Tibial nerve (tissue), 4 donors: ENCODE measurements around the gene ADAM19.

Experiments used
- EP300 ChIP-seq, 2 donors: sonication (generic); formaldehyde crosslinking; IDR thresholded peaks; one replicate each; pipeline ENCODE4 v1.6.1; 2017; ENCODE audit warnings: antibody characterized with exemption in 2 of 2, mild to moderate bottlenecking in 1 of 2
- POLR2A ChIP-seq, 2 donors: fragments of 450-650 bp; IDR thresholded peaks; one replicate each; pipeline ENCODE4 v1.6.1; 2017; ENCODE audit warnings: antibody characterized with exemption in 2 of 2, mild to moderate bottlenecking in 2 of 2, moderate library complexity in 2 of 2
- TF ChIP-seq, protein P1 (sequence below), 5 experiments: fragments of 200-600 bp in 3 of 5; fragments of 450-650 bp in 2 of 5; sonication (generic) in 3 of 5; IDR thresholded peaks; one replicate each; pipeline ENCODE4 v1.5.1; 2016 to 2019; ENCODE audit warnings: antibody characterized with exemption in 5 of 5, mild to moderate bottlenecking in 3 of 5, moderate library complexity in 2 of 5

GRCh38 chr5:157509093-157509492 is 66.5 kb downstream of the ADAM19 start:
- TF ChIP-seq, protein P1, sequence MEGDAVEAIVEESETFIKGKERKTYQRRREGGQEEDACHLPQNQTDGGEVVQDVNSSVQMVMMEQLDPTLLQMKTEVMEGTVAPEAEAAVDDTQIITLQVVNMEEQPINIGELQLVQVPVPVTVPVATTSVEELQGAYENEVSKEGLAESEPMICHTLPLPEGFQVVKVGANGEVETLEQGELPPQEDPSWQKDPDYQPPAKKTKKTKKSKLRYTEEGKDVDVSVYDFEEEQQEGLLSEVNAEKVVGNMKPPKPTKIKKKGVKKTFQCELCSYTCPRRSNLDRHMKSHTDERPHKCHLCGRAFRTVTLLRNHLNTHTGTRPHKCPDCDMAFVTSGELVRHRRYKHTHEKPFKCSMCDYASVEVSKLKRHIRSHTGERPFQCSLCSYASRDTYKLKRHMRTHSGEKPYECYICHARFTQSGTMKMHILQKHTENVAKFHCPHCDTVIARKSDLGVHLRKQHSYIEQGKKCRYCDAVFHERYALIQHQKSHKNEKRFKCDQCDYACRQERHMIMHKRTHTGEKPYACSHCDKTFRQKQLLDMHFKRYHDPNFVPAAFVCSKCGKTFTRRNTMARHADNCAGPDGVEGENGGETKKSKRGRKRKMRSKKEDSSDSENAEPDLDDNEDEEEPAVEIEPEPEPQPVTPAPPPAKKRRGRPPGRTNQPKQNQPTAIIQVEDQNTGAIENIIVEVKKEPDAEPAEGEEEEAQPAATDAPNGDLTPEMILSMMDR (IDR thresholded peaks at IDR 0.05): no peak
- TF ChIP-seq POLR2A (IDR thresholded peaks at IDR 0.05): no peak
- TF ChIP-seq EP300 (IDR thresholded peaks at IDR 0.05): no peak
